Measurements from ENCODE around the gene SYNDIG1.

SYNDIG1 gene

DNA sequence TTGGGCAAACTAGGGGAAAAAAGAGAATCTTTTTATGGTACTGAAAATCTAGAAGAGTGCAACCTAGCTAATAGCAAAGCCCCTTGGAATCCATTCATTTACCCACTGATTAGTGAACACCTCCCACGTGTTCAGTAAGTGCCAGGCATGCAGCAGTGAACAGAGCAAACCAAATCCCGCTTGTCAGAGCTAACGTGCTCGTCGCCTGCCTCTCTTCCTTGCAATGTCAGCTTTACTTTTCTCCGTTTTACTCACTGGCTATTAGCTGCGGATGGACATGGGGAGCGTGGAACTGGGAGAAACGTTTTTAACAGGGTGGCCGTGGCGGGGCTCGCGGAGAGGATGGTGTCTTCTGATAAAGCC, 120.4 kb downstream of the SYNDIG1 start:
- H3K27ac ChIP-seq (ENCODE audit: low read length) = no peak overlapping the region
- no CpG with 5 or more reads among the region's 13 CpGs for WGBS (ENCODE audit: insufficient coverage, insufficient read length)
- H3K27me3 ChIP-seq (ENCODE audit: control insufficient read depth, insufficient read depth, low read length) = no peaks in the 10 kb centered on the region
- H3K9me3 ChIP-seq (ENCODE audit: control insufficient read depth, insufficient read depth, low read length) = no peaks in the 10 kb centered on the region
- H3K36me3 ChIP-seq (ENCODE audit: control insufficient read depth, insufficient read depth, low read length) = peaks cover 3% of the 10 kb centered on the region; the same call in 1 of the 2 replicates
- H3K4me3 ChIP-seq (ENCODE audit: low read length) = no peak overlapping the region
- H3K4me1 ChIP-seq (ENCODE audit: control insufficient read depth, insufficient read depth, low read length) = peaks cover 2% of the 10 kb centered on the region; the same call in 1 of the 2 replicates
- DNase-seq (ENCODE audit: low read depth, low spot score) = no peak

DNA sequence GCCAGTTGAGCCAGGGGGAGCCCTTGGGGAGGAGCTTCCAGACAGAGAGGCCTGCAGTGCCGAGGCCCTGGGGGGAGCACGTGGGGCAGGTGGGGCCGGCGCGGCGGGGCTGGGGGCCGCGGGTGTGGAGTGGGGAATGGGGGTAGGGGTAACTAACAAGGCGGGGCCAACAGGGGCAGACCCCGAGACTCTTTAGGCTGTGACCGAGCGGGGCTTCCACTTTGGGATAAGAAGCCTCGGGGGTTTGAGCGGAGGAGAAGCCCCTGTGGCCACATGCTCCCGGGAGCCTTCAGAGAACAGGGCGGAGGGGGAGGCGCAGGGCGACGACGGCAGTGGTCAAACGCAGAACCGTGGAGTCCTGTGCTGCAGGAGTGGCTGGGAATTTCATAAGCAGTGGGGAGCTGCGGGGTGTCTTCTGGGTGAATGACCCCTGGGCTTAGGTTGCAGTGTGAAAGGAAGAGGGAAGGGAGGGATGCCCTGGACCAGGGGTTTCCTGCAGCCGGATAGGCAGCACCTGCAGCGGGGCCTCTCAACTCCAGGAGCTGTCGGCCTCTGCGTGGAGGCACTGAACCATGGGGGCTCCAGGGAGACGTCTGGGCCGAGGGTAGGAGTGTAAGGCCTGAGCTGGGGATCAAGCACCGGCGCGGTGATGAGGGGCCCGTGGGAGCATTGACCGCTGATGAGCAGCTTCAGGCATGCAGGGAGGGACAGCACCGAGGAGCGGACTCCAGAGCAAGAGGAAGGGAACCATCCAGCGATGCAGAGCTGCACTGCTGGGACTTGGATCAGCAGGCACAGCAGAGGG, 121.0 kb downstream of the SYNDIG1 start:
- DNase-seq (ENCODE audit: low read depth, low spot score) = no peak
- H3K27ac ChIP-seq (ENCODE audit: low read length) = no peak overlapping the region
- no peak overlapping the region for H3K4me3 ChIP-seq (ENCODE audit: low read length)
- H3K36me3 ChIP-seq (ENCODE audit: control insufficient read depth, insufficient read depth, low read length) = peaks cover 3% of the 10 kb centered on the region; the same call in 1 of the 2 replicates
- no peaks in the 10 kb centered on the region for H3K9me3 ChIP-seq (ENCODE audit: control insufficient read depth, insufficient read depth, low read length)
- peaks cover 2% of the 10 kb centered on the region; the same call in 1 of the 2 replicates for H3K4me1 ChIP-seq (ENCODE audit: control insufficient read depth, insufficient read depth, low read length)
- H3K27me3 ChIP-seq (ENCODE audit: control insufficient read depth, insufficient read depth, low read length) = no peaks in the 10 kb centered on the region
- no CpG with 5 or more reads among the region's 37 CpGs for WGBS (ENCODE audit: insufficient coverage, insufficient read length)

DNA sequence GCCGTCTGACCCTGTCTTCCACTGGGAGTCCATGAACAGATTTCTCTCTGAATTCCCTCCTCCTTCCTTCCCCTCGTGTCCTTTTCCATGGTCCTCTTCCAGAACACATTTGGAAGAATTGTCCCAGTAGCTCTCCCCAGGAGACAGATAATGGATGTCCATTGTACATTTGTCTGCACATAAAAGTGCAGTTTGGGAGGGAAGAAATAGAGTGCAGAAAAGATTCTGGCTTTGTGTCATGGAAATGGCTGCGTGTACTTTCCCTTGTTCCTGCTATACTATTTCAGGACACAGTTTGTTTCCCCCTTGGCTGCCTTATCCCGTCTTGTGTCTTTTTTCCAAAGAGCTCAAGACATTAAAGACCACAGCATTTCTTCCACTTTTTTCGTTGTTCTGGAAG, 127.6 kb downstream of the SYNDIG1 start:
- WGBS (ENCODE audit: insufficient coverage, insufficient read length) = no CpG with 5 or more reads among the region's 5 CpGs

DNA sequence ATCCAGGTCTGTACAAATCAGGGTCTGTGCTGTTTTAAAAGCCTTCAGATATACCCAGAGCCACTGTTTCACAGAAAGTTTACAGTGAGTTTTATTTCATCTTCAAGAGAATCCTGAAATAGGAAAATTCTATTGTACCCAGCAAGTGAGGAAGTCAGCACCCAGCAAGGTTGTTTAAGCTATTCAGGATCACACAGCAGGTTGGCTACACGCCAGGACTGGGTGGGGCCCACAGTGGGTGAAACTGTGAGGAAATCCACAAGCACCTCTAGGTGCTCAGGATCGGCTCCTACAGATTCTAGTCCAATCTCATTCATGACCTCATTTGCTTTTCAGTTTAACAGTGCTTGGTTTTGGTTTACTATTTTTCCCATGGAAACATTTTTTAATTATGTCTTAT, 128.9 kb downstream of the SYNDIG1 start:
- no peaks in the 10 kb centered on the region for H3K36me3 ChIP-seq (ENCODE audit: control insufficient read depth, insufficient read depth, low read length)
- no CpG with 5 or more reads among the region's 2 CpGs for WGBS (ENCODE audit: insufficient coverage, insufficient read length)
- no peak overlapping the region for H3K4me3 ChIP-seq (ENCODE audit: low read length)
- no peaks in the 10 kb centered on the region for H3K9me3 ChIP-seq (ENCODE audit: control insufficient read depth, insufficient read depth, low read length)
- DNase-seq (ENCODE audit: low read depth, low spot score) = no peak
- no peak overlapping the region for H3K27ac ChIP-seq (ENCODE audit: low read length)
- no peaks in the 10 kb centered on the region for H3K27me3 ChIP-seq (ENCODE audit: control insufficient read depth, insufficient read depth, low read length)
- no peaks in the 10 kb centered on the region for H3K4me1 ChIP-seq (ENCODE audit: control insufficient read depth, insufficient read depth, low read length)

More for the DNA sequence above, 127.6 kb downstream of the SYNDIG1 start:
- no peak overlapping the region for H3K4me3 ChIP-seq (ENCODE audit: low read length)
- no peak overlapping the region for H3K27ac ChIP-seq (ENCODE audit: low read length)
- H3K27me3 ChIP-seq (ENCODE audit: control insufficient read depth, insufficient read depth, low read length) = no peaks in the 10 kb centered on the region
- H3K36me3 ChIP-seq (ENCODE audit: control insufficient read depth, insufficient read depth, low read length) = no peaks in the 10 kb centered on the region
- no peaks in the 10 kb centered on the region for H3K4me1 ChIP-seq (ENCODE audit: control insufficient read depth, insufficient read depth, low read length)
- DNase-seq (ENCODE audit: low read depth, low spot score) = no peak
- H3K9me3 ChIP-seq (ENCODE audit: control insufficient read depth, insufficient read depth, low read length) = no peaks in the 10 kb centered on the region

DNA sequence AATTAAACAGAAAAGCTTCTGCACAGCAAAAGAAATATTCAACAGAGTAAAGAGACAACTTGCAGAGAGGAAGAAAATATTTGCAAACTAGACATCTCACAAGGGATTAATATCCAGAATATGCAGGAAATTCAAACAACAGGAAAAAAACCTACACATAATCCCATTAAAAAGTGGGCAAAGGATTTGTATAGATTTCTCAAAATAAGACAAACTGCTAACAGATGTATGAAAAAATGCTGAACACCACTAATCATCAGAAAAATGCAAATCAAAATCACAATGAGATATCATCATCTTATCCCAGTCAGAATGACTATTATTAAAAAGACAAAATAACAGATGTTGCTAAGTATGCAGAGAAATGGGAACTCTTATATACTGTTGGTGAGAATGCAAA, 129.6 kb downstream of the SYNDIG1 start:
- no peaks in the 10 kb centered on the region for H3K36me3 ChIP-seq (ENCODE audit: control insufficient read depth, insufficient read depth, low read length)
- no peak overlapping the region for H3K27ac ChIP-seq (ENCODE audit: low read length)
- no peaks in the 10 kb centered on the region for H3K27me3 ChIP-seq (ENCODE audit: control insufficient read depth, insufficient read depth, low read length)
- DNase-seq (ENCODE audit: low read depth, low spot score) = no peak
- no peak overlapping the region for H3K4me3 ChIP-seq (ENCODE audit: low read length)
- no peaks in the 10 kb centered on the region for H3K9me3 ChIP-seq (ENCODE audit: control insufficient read depth, insufficient read depth, low read length)
- H3K4me1 ChIP-seq (ENCODE audit: control insufficient read depth, insufficient read depth, low read length) = no peaks in the 10 kb centered on the region

DNA sequence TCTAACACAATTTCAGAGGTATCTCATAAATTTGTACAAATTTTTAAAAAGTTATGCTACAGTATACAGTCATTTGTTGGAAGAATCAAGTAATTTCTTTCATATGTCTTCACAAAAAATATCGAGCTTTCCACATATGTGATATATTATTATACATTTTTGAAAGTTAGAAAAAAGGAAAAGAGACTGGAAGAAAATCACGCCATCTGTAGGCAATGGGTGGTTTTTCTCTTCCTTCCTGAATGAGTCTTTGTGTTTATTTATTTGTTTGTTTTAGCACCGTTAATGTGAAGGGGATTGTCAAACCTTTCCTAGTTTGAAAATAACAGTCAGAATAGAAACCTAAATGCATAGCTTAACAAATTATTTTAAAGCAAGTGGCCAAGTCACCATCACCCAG, 130.6 kb downstream of the SYNDIG1 start:
- Histone ChIP-seq H3K27me3 (ENCODE audit: control insufficient read depth, insufficient read depth, low read length) (no peaks in the 10 kb centered on the region), H3K9me3 (ENCODE audit: control insufficient read depth, insufficient read depth, low read length) (no peaks in the 10 kb centered on the region), H3K27ac (ENCODE audit: low read length) (no peak overlapping the region), H3K4me1 (ENCODE audit: control insufficient read depth, insufficient read depth, low read length) (no peaks in the 10 kb centered on the region), H3K4me3 (ENCODE audit: low read length) (no peak overlapping the region), H3K36me3 (ENCODE audit: control insufficient read depth, insufficient read depth, low read length) (no peaks in the 10 kb centered on the region)
- DNase-seq (ENCODE audit: low read depth, low spot score) = no peak
- whole genome bisulfite sequencing (ENCODE audit: insufficient coverage, insufficient read length) = no CpG with 5 or more reads among the region's 3 CpGs

DNA sequence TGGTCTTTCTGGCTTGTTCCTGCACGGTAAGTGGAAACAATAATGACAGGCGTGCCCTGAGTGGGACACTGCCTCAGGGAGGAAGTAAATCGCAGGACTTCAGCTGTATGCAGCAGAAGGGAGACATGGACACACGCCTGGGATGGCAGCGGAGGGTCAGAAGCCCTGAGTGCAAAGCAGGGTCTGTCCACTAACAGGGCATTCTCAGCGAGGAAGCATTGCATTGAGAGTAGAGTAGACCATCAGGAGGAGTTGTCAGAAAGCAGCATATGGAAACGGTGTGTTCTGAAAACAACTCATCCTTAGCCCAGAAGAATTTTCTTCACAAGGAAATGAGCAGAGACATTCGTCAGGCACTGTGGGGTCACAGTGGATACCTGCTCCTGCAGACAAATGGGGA, 134.0 kb downstream of the SYNDIG1 start:
- no peak overlapping the region for H3K4me3 ChIP-seq (ENCODE audit: low read length)
- H3K27me3 ChIP-seq (ENCODE audit: control insufficient read depth, insufficient read depth, low read length) = no peaks in the 10 kb centered on the region
- no peaks in the 10 kb centered on the region for H3K4me1 ChIP-seq (ENCODE audit: control insufficient read depth, insufficient read depth, low read length)
- no peaks in the 10 kb centered on the region for H3K9me3 ChIP-seq (ENCODE audit: control insufficient read depth, insufficient read depth, low read length)
- no peak overlapping the region for H3K27ac ChIP-seq (ENCODE audit: low read length)
- no CpG with 5 or more reads among the region's 8 CpGs for WGBS (ENCODE audit: insufficient coverage, insufficient read length)
- DNase-seq (ENCODE audit: low read depth, low spot score) = no peak
- H3K36me3 ChIP-seq (ENCODE audit: control insufficient read depth, insufficient read depth, low read length) = no peaks in the 10 kb centered on the region

DNA sequence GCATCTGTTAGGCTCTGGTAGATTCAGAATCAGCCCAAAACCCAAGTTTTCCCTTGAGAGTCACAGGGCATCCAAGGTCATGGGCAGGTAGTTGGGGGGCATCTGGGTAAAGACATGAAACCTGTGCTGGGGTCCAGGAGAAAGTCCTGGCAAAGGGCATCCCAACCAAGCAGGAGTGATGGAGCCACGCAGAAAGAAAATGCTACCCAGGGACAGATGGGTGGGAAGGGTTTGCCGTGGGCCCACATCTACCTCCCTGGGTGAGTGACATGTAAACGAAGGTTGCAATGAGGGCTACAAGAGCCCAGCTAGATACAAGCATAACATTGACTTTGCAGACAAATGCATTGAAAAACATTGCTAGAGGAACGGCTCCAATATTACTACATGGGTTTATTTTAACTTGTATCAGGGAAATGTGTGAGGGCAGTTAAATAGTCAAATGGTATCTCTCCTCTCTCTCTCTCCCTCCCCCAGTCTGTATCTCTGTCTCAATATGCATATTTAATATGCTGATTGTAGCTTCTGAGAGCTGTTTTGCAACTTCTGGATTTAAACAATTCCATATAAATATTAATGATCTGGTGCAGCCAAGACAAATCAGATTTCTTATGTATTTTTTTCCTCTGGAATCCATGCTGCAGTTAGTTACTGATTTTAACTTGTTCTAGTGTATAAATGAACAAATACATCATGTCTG, 135.7 kb downstream of the SYNDIG1 start:
- Histone ChIP-seq H3K9me3 (ENCODE audit: control insufficient read depth, insufficient read depth, low read length) (no peaks in the 10 kb centered on the region), H3K36me3 (ENCODE audit: control insufficient read depth, insufficient read depth, low read length) (no peaks in the 10 kb centered on the region), H3K4me1 (ENCODE audit: control insufficient read depth, insufficient read depth, low read length) (no peaks in the 10 kb centered on the region), H3K27me3 (ENCODE audit: control insufficient read depth, insufficient read depth, low read length) (no peaks in the 10 kb centered on the region), H3K27ac (ENCODE audit: low read length) (no peak overlapping the region), H3K4me3 (ENCODE audit: low read length) (no peak overlapping the region)
- DNase-seq (ENCODE audit: low read depth, low spot score) = no peak
- WGBS (ENCODE audit: insufficient coverage, insufficient read length) = no CpG with 5 or more reads among the region's 4 CpGs

DNA sequence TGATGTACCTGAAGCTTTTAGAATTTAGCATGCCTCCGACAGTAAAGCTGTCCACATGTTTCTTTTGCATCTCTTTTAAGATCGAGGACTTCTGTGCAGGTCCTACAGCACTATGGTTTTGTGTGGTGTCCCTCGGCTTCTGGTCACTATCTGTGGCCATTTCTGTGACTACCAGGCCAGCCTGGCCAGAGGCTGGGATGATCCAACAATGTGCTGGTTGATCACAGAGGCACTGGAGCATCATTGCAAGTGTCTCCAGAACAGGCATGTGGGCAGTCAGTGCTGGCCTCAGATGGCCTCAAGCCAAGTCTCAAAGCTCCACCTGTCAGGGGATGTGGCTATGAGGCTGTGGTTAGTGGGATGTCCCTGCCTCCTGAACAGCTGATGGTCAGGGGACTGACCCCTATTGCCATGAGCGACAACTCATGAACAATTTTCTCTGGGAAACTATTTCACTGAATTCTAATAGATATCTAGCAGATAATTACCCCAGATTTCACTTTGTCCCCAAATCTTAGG, 136.6 kb downstream of the SYNDIG1 start:
- Histone ChIP-seq H3K27ac (ENCODE audit: low read length) (no peak overlapping the region), H3K4me1 (ENCODE audit: control insufficient read depth, insufficient read depth, low read length) (peaks cover 3% of the 10 kb centered on the region), H3K9me3 (ENCODE audit: control insufficient read depth, insufficient read depth, low read length) (no peaks in the 10 kb centered on the region), H3K4me3 (ENCODE audit: low read length) (no peak overlapping the region), H3K36me3 (ENCODE audit: control insufficient read depth, insufficient read depth, low read length) (no peaks in the 10 kb centered on the region), H3K27me3 (ENCODE audit: control insufficient read depth, insufficient read depth, low read length) (no peaks in the 10 kb centered on the region)
- DNase-seq (ENCODE audit: low read depth, low spot score) = no peak
- WGBS (ENCODE audit: insufficient coverage, insufficient read length) = no CpG with 5 or more reads among the region's 4 CpGs

DNA sequence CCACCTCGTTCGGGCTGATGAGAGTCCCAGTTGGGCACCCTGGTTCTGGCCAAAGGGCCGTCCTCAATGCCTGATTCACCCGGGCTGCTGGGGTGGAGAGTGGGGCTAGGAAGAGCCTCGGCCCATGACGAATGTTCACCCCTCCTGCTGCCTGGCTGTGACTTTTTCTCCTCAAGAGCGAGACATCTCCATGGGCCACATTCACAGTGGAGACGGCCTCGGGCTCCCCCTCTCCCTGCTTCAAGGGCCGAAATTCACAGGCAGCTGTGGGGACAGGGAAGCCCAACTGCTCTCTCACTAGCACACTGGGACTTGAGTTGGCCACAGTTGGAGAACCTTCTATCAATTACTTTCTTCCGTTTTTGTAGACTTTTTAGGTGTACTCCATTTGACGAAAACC, 138.0 kb downstream of the SYNDIG1 start:
- DNase-seq (ENCODE audit: low read depth, low spot score) = no peak
- no peak overlapping the region for H3K4me3 ChIP-seq (ENCODE audit: low read length)
- H3K27ac ChIP-seq (ENCODE audit: low read length) = no peak overlapping the region
- no peaks in the 10 kb centered on the region for H3K36me3 ChIP-seq (ENCODE audit: control insufficient read depth, insufficient read depth, low read length)
- no peaks in the 10 kb centered on the region for H3K27me3 ChIP-seq (ENCODE audit: control insufficient read depth, insufficient read depth, low read length)
- no peaks in the 10 kb centered on the region for H3K9me3 ChIP-seq (ENCODE audit: control insufficient read depth, insufficient read depth, low read length)
- no CpG with 5 or more reads among the region's 12 CpGs for WGBS (ENCODE audit: insufficient coverage, insufficient read length)
- peaks cover 3% of the 10 kb centered on the region for H3K4me1 ChIP-seq (ENCODE audit: control insufficient read depth, insufficient read depth, low read length)

Measured in iPS DF 6.9 (cell line).